ENCODE results near the gene COL4A4. TPM values are rescaled to one million over a fixed set of nuclear protein-coding genes. Genes with fewer than 3 reads are reported as not detected.

Gene COL4A4
- total RNA-seq, 6 experiments from 2014 or later: 0.02 to 0.11 (median 0.03) TPM; not detected in 3

- no peaks in the 10 kb centered on the region for H3K9me3 Mint-ChIP-seq
- H3K4me1 Mint-ChIP-seq (ENCODE audit: low read depth): peaks cover 70% of the 10 kb centered on the region
- no peak overlapping the region for H3K4me3 Mint-ChIP-seq
- no peak overlapping the region for H3K27ac Mint-ChIP-seq
- no peak for TF ChIP-seq CTCF (IDR thresholded peaks at IDR 0.05)
- H3K36me3 Mint-ChIP-seq (ENCODE audit: low read depth): peaks cover 37% of the 10 kb centered on the region
- no peak for DNase-seq
- H3K27me3 Mint-ChIP-seq (ENCODE audit: insufficient read depth): peaks cover 2% of the 10 kb centered on the region; the same call in 1 of the 2 replicates
Measured at GRCh38 chr2:226973816-226974215, 190.2 kb downstream of the COL4A4 start.

DNA sequence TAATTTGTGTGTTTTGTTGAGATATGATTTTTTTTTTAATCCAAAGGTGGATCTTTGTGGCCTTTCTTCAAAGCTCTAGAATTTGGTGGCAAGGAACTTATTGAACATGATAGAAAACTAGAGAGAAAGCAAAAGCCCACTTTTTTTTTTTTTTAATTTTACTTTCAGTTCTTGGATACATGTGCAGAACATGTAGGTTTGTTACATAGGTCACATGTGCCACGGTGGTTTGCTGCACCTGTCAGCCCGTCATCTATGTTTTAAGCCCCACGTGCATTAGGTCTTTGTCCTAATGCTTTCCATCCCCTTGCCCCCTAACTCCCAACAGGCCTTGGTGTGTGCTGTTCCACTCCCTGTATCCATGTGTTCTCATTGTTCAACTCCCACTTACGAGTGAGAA is 192.2 kb downstream of the COL4A4 start:
- H3K27me3 Mint-ChIP-seq (ENCODE audit: insufficient read depth): peaks cover 2% of the 10 kb centered on the region; the same call in 1 of the 2 replicates
- no peak for TF ChIP-seq CTCF (IDR thresholded peaks at IDR 0.05)
- H3K27ac Mint-ChIP-seq: peak overlapping the region; percentile 87
- peaks cover 65% of the 10 kb centered on the region for H3K4me1 Mint-ChIP-seq (ENCODE audit: low read depth)
- peak overlapping the region; percentile 3 for H3K4me3 Mint-ChIP-seq
- H3K9me3 Mint-ChIP-seq: no peaks in the 10 kb centered on the region
- H3K36me3 Mint-ChIP-seq (ENCODE audit: low read depth): peaks cover 33% of the 10 kb centered on the region
- DNase-seq: no peak

DNA sequence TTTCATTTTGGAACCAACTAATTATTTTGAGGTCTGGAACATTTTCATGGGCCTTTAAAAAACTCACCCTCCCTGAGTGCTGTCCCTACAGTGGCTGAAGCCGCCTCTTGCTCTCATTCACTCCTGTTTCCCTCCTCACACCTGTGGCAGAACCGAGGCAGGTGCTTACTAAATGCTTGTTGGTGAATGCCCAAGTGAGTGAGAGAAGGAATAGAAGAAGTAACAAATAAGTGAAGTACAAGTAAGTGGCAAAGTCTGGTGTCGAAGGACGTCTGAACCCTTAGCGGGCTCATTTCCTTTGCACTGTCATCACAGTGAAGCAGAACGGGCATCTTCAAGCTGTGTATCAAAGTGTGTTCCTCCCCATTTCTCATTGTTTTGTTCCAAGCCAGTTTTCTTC is 192.9 kb downstream of the COL4A4 start:
- no peak for DNase-seq
- no peak for TF ChIP-seq CTCF (IDR thresholded peaks at IDR 0.05)
- peak overlapping the region; percentile 87 for H3K27ac Mint-ChIP-seq
- peak overlapping the region; percentile 78 for H3K4me3 Mint-ChIP-seq
- no peaks in the 10 kb centered on the region for H3K9me3 Mint-ChIP-seq
- H3K27me3 Mint-ChIP-seq (ENCODE audit: insufficient read depth): 0 out of 2 replicates have a peak, but pooled peaks cover 2% of the 10 kb centered on the region
- peaks cover 28% of the 10 kb centered on the region for H3K36me3 Mint-ChIP-seq (ENCODE audit: low read depth)
- peaks cover 58% of the 10 kb centered on the region for H3K4me1 Mint-ChIP-seq (ENCODE audit: low read depth)

GRCh38 chr2:226970362-226970761 is 193.6 kb downstream of the COL4A4 start:
- H3K27me3 Mint-ChIP-seq (ENCODE audit: insufficient read depth): 0 out of 2 replicates have a peak, but pooled peaks cover 2% of the 10 kb centered on the region
- peak overlapping the region; percentile 78 for H3K4me3 Mint-ChIP-seq
- peak overlapping the region; percentile 87 for H3K27ac Mint-ChIP-seq
- no peaks in the 10 kb centered on the region for H3K9me3 Mint-ChIP-seq
- TF ChIP-seq CTCF (IDR thresholded peaks at IDR 0.05): no peak
- DNase-seq: no peak
- peaks cover 21% of the 10 kb centered on the region for H3K36me3 Mint-ChIP-seq (ENCODE audit: low read depth)
- peaks cover 58% of the 10 kb centered on the region for H3K4me1 Mint-ChIP-seq (ENCODE audit: low read depth)

GRCh38 chr2:226969417-226970080 is 194.5 kb downstream of the COL4A4 start:
- no peak for TF ChIP-seq CTCF (IDR thresholded peaks at IDR 0.05)
- peak overlapping the region; percentile 87 for H3K27ac Mint-ChIP-seq
- DNase-seq: peak; percentile 63
- no peaks in the 10 kb centered on the region for H3K9me3 Mint-ChIP-seq
- peaks cover 14% of the 10 kb centered on the region for H3K36me3 Mint-ChIP-seq (ENCODE audit: low read depth)
- peak overlapping the region; percentile 78 for H3K4me3 Mint-ChIP-seq
- 0 out of 2 replicates have a peak, but pooled peaks cover 2% of the 10 kb centered on the region for H3K27me3 Mint-ChIP-seq (ENCODE audit: insufficient read depth)
- H3K4me1 Mint-ChIP-seq (ENCODE audit: low read depth): peaks cover 58% of the 10 kb centered on the region

Data from HFFc6 (cell line).